Pancreas (tissue), 10 donors: ENCODE measurements around the gene DIAPH1. TPM values are rescaled to one million over a fixed set of nuclear protein-coding genes. Genes with fewer than 3 reads are reported as not detected.

ENCODE experiments used
- ATAC-seq, 4 donors: fragments of 200-7000 bp; cut with Tn5 transposase; one replicate each; pipeline versions ENCODE4 v1.8.0 to v1.9.1; 2020; ENCODE audit warnings: mild to moderate bottlenecking in 4 of 4, moderate library complexity in 4 of 4
- DNase-seq, 6 donors: peaks; one replicate each; pipeline ENCODE4 v3.0.0-alpha.2; 2020
- FAIRE-seq: peaks from 2 replicates; lab custom pipeline; 2012; peaks lifted over from hg19 to GRCh38; lab: Jason Lieb, UNC
- H3K27ac ChIP-seq, 4 donors: fragments of 200-600 bp; sonication (generic); 1 replicate in 3 of 4; 2 replicates in 1 of 4; pipeline versions ENCODE4 v1.5.0 to v1.8.0; 2020
- H3K27me3 ChIP-seq, 4 donors: fragments of 200-600 bp; one replicate each; pipeline ENCODE4 v1.8.0; 2021
- H3K36me3 ChIP-seq, 3 donors: fragments of 200-600 bp; sonication (generic) in 1 of 3; one replicate each; pipeline versions ENCODE4 v1.5.0 to v1.8.0; 2020 to 2021
- H3K4me1 ChIP-seq, 3 donors: fragments of 200-600 bp; one replicate each; pipeline ENCODE4 v1.8.0; 2021
- H3K4me3 ChIP-seq, 4 donors: fragments of 200-600 bp; sonication (generic) in 2 of 4; one replicate each; pipeline versions ENCODE4 v1.5.0 to v1.8.0; 2020 to 2021
- H3K9me3 ChIP-seq, 4 donors: fragments of 200-600 bp; one replicate each; pipeline ENCODE4 v1.8.0; 2021
- WGBS, 2 donors: extraction: QIAGEN DNeasy Blood & Tissue Kit; methylation state at CpG; one replicate each; pipeline ENCODE4 v1.1.7; 2013; 5-methylcytosine and 5-hydroxymethylcytosine counted together
- intact Hi-C, 3 donors: fragments of 100-400 bp; cut with DNase I; formaldehyde crosslinking; loops; one replicate each; pipeline versions ENCODE4 v1.11.1 to v1.14.2; 2022
- polyA plus RNA-seq, 2 donors: library from polyadenylated mRNA; stranded (reverse); fragments of 200-250 nt; gene quantifications; one replicate each; pipeline ENCODE4 v1.2.3, GENCODE V29; 2013
- total RNA-seq, 6 donors: library from RNA; stranded (reverse); fragmentation: NEBNext Ultra II Directional in 4 of 6; extraction: Animal tissue kit (Norgen Biotek cat#: 25700) in 4 of 6; gene quantifications; one replicate each; pipeline versions ENCODE4 v1.2.1 to v1.2.4, GENCODE V29; 2021 to 2023
- TF ChIP-seq, protein P1 (sequence below), 4 donors: fragments of 200-600 bp; sonication (generic) in 3 of 4; IDR thresholded peaks; one replicate each; pipeline versions ENCODE4 v1.5.0 to v1.8.0; 2021; ENCODE audit warnings: antibody characterized with exemption in 4 of 4
- donor health status: healthy with polysubstance abuse.
- donor health status: DM: no; HTN: no; CAD: no; lungs with moderate emphysema.
- donor health status: DM: no; HTN: no; CAD: no.
- donor health status: control.
- donor health status: control.
- donor health status: Bipolar disorder and iron deficiency.
- donor health status: DM: yes; HTN: yes; CAD: no.
- donor health status: DM: no; HTN: no; CAD: no.
- donor health status: DM: no; HTN: no; CAD: no.
- donor health status: DM: yes; HTN: yes; CAD: no.

Gene DIAPH1
- total and polyA plus RNA-seq, 8 donors = 28.9 to 72.7 (median 56.5) TPM

DNA sequence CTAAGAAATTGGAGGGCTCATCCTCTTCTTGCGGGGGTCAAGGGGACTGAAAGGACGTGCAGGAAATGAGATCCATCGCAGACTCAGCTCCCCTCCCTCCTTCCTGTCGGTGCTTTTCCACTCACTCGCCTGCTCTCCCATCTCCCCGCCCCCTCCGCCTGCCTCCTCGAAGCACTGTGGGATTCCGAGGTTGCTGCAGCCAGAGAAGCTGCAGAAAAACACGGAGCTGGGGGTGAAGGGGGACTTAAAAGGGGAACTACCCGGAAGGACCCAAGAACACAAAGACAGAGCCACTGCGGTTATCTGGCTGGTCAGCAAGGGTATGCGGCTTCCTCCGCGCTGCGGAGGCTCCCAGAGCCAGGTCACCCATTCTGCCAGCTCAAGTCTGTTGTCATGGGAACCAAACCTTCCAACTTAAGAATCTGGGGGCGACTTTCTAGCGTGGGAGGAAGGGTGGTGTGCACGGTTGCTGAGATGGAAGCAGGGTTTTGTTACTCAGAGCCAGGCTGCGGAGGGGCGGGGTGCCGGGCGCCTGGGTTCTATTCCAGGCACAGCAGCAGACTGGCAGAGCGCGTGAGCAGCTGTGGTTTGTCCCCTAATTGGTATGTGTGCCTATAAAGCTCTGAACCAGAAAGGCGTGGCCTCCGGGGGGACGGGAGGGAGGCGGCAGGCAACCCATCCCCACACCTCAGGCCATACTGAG, 105.0 kb downstream of the DIAPH1 start:
- intact Hi-C loops = no loop called here
- TF ChIP-seq, protein P1, sequence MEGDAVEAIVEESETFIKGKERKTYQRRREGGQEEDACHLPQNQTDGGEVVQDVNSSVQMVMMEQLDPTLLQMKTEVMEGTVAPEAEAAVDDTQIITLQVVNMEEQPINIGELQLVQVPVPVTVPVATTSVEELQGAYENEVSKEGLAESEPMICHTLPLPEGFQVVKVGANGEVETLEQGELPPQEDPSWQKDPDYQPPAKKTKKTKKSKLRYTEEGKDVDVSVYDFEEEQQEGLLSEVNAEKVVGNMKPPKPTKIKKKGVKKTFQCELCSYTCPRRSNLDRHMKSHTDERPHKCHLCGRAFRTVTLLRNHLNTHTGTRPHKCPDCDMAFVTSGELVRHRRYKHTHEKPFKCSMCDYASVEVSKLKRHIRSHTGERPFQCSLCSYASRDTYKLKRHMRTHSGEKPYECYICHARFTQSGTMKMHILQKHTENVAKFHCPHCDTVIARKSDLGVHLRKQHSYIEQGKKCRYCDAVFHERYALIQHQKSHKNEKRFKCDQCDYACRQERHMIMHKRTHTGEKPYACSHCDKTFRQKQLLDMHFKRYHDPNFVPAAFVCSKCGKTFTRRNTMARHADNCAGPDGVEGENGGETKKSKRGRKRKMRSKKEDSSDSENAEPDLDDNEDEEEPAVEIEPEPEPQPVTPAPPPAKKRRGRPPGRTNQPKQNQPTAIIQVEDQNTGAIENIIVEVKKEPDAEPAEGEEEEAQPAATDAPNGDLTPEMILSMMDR (IDR thresholded peaks at IDR 0.05) = no peak
- H3K4me3 ChIP-seq = peak overlapping the region; percentile 20 to 51 (median 38)
- peaks cover 0 to 14% (median 0%) of the 10 kb centered on the region in 3 donors for H3K36me3 ChIP-seq
- FAIRE-seq (no peak), ATAC-seq (peak; percentile 44 to 73 (median 65)), DNase-seq (peak in 5 of 6 donors; percentile 47 to 70 (median 62))
- 41 to 42% methylated on average over 28 to 29 of the region's 29 CpGs for WGBS, 2 donors
- H3K4me1 ChIP-seq = peaks cover 0 to 3% (median 0%) of the 10 kb centered on the region in 3 donors
- H3K27ac ChIP-seq = peak overlapping the region in 2 of 4 donors; percentile 54 to 62
- no peaks in the 10 kb centered on the region for H3K27me3 ChIP-seq
- no peaks in the 10 kb centered on the region for H3K9me3 ChIP-seq

DNA sequence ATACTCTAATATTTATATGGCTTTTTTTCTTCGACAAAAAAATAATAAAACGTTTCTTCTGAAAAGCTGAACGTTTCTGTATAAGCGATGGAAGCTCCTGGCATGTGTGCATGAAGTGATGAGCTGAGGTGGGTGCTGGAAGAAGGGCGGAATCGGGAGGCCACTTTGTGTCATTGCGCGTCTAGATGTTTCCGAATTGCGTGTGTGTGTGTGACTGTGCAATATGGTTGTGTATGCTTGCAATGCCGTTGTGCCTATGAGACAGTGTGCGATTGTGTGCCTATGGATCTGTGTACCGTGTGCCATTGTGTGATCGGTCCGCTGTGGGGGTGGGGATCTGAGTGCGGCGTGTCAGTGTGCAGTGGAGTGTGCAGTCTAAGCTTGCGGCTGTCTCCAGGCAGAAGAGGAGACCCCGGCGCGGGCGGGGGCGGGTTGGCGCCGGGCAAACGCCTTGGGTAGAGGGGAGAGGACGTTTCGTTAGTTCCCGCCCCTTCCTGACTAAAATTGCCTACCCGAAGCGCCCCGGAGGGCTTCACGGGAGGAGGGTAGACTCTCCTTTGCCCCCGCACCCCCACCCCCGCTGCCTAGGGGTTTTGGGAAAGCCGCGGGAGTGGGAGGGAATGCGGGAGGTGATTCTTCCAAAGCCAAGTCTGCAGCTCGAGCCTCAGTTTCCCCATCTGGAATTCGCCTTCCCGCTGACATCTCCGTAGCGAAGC, 105.7 kb downstream of the DIAPH1 start:
- TF ChIP-seq, protein P1 (IDR thresholded peaks at IDR 0.05) = no peak
- peak; percentile 53 to 69 (median 67) for ATAC-seq
- no peak for FAIRE-seq
- Histone ChIP-seq H3K36me3 (peaks cover 0 to 14% (median 0%) of the 10 kb centered on the region in 3 donors), H3K4me1 (peaks cover 0 to 3% (median 0%) of the 10 kb centered on the region in 3 donors), H3K9me3 (no peaks in the 10 kb centered on the region), H3K27me3 (no peaks in the 10 kb centered on the region), H3K4me3 (peak overlapping the region; percentile 20 to 51 (median 38)), H3K27ac (peak overlapping the region in 3 of 4 donors; percentile 24 to 62 (median 54))
- peak in 4 of 6 donors; percentile 30 to 69 (median 46) for DNase-seq
- intact Hi-C loops = no loop called here
- 4 to 7% methylated on average over 43 of the region's 43 CpGs for WGBS, 2 donors

DNA sequence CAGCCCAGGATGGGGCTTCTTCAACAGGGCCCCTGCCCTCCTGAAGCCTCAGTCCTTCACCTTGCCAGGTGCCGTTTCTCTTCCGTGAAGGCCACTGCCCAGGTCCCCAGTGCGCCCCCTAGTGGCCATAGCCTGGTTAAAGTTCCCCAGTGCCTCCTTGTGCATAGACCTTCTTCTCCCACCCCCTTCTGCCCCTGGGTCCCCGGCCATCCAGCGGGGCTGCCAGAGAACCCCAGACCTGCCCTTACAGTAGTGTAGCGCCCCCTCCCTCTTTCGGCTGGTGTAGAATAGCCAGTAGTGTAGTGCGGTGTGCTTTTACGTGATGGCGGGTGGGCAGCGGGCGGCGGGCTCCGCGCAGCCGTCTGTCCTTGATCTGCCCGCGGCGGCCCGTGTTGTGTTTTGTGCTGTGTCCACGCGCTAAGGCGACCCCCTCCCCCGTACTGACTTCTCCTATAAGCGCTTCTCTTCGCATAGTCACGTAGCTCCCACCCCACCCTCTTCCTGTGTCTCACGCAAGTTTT, 106.3 kb downstream of the DIAPH1 start:
- Histone ChIP-seq H3K4me3 (peak overlapping the region; percentile 20 to 51 (median 38)), H3K27ac (peak overlapping the region in 3 of 4 donors; percentile 24 to 62 (median 54)), H3K36me3 (peaks cover 0 to 14% (median 0%) of the 10 kb centered on the region in 3 donors), H3K4me1 (peaks cover 0 to 3% (median 0%) of the 10 kb centered on the region in 3 donors), H3K27me3 (no peaks in the 10 kb centered on the region), H3K9me3 (no peaks in the 10 kb centered on the region)
- ATAC-seq (peak; percentile 79 to 83 (median 82)), FAIRE-seq (no peak), DNase-seq (peak; percentile 76 to 97 (median 90))
- TF ChIP-seq, protein P1 (IDR thresholded peaks at IDR 0.05) = peak; percentile 82 to 93 (median 88)
- intact Hi-C loops = no loop called here
- 7 to 8% methylated on average over 28 of the region's 28 CpGs for WGBS, 2 donors

DNA sequence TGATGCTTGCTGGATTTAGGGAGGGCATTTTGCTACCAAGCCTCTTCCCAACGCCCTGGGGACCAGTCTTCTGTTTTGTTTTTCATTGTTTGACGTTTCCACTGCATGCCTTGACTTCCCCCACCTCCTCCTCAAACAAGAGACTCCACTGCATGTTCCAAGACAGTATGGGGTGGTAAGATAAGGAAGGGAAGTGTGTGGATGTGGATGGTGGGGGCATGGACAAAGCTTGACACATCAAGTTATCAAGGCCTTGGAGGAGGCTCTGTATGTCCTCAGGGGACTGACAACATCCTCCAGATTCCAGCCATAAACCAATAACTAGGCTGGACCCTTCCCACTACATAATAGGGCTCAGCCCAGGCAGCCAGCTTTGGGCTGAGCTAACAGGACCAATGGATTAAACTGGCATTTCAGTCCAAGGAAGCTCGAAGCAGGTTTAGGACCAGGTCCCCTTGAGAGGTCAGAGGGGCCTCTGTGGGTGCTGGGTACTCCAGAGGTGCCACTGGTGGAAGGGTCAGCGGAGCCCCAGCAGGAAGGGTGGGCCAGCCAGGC, 107.0 kb downstream of the DIAPH1 start:
- peaks cover 0 to 11% (median 0%) of the 10 kb centered on the region in 3 donors for H3K36me3 ChIP-seq
- TF ChIP-seq, protein P1 (IDR thresholded peaks at IDR 0.05) = no peak
- no peak overlapping the region for H3K4me3 ChIP-seq
- H3K4me1 ChIP-seq = peaks cover 0 to 3% (median 0%) of the 10 kb centered on the region in 3 donors
- intact Hi-C loops = no loop called here
- ATAC-seq (no peak), DNase-seq (no peak), FAIRE-seq (no peak)
- WGBS, 2 donors = 52 to 54% methylated on average over 4 of the region's 4 CpGs
- no peaks in the 10 kb centered on the region for H3K27me3 ChIP-seq
- no peaks in the 10 kb centered on the region for H3K9me3 ChIP-seq
- peak overlapping the region in 2 of 4 donors; percentile 54 to 62 for H3K27ac ChIP-seq
